Loucy (cell line): ENCODE data around the gene FAM240A.

ENCODE experiments used
- H2AFZ ChIP-seq: fragments of 200-600 bp; sonication (generic); 2 replicates; pipeline ENCODE4 v1.6.0; 2016; ENCODE audit warnings: antibody characterized with exemption, mild to moderate bottlenecking, low read length, moderate library complexity
- H3F3A ChIP-seq: fragments of 200-600 bp; 2 replicates; pipeline ENCODE4 v1.6.0; 2016; ENCODE audit warnings: antibody characterized with exemption, low read depth, mild to moderate bottlenecking
- H3K27me3 ChIP-seq: fragments of 200-600 bp; sonication (generic); 2 replicates; pipeline ENCODE4 v1.6.1; 2014; ENCODE audit warnings: low read length, mild to moderate bottlenecking; ENCODE audit not compliant: insufficient read depth, poor library complexity, severe bottlenecking
- H3K36me3 ChIP-seq: fragments of 200-600 bp; sonication (generic); 2 replicates; pipeline ENCODE4 v1.6.1; 2016; ENCODE audit warnings: low read length; ENCODE audit not compliant: insufficient read depth
- H3K4me1 ChIP-seq: fragments of 200-600 bp; sonication (generic); 2 replicates; pipeline ENCODE4 v1.5.1; 2014; ENCODE audit warnings: low read length, mild to moderate bottlenecking; ENCODE audit not compliant: insufficient read depth, poor library complexity, severe bottlenecking
- H3K4me2 ChIP-seq: fragments of 200-600 bp; sonication (generic); 2 replicates; pipeline ENCODE4 v1.6.0; 2014; ENCODE audit warnings: antibody characterized with exemption, low read length, low read depth, mild to moderate bottlenecking; ENCODE audit not compliant: poor library complexity, severe bottlenecking
- H3K4me3 ChIP-seq: fragments of 200-600 bp; sonication (generic); 2 replicates; pipeline ENCODE4 v1.5.1; 2014; ENCODE audit warnings: low read length, mild to moderate bottlenecking, mixed read lengths; ENCODE audit not compliant: poor library complexity, severe bottlenecking
- H3K79me2 ChIP-seq: fragments of 200-600 bp; sonication (generic); 2 replicates; pipeline ENCODE4 v1.6.1; 2014; ENCODE audit warnings: low read length; ENCODE audit not compliant: insufficient read depth
- H3K9ac ChIP-seq: fragments of 200-600 bp; sonication (generic); 2 replicates; pipeline ENCODE4 v1.6.0; 2014; ENCODE audit warnings: mild to moderate bottlenecking, low read depth, low read length, moderate library complexity; ENCODE audit not compliant: poor library complexity, severe bottlenecking
- H3K9me2 ChIP-seq: fragments of 200-600 bp; sonication (generic); replicated peaks from 2 replicates; pipeline ENCODE4 v1.6.1; 2016; ENCODE audit warnings: low read depth, low read length, mixed read lengths
- H3K9me3 ChIP-seq: fragments of 200-600 bp; sonication (generic); 2 replicates; pipeline ENCODE4 v1.6.1; 2014; ENCODE audit warnings: mild to moderate bottlenecking, antibody characterized with exemption, low read length, low read depth; ENCODE audit not compliant: insufficient read depth
- H4K20me1 ChIP-seq: fragments of 200-600 bp; sonication (generic); 2 replicates; pipeline ENCODE4 v1.6.0; 2014; ENCODE audit warnings: antibody characterized with exemption, low read length, mild to moderate bottlenecking; ENCODE audit not compliant: insufficient read depth, poor library complexity, severe bottlenecking
- EZH2phosphoT487 ChIP-seq: fragments of 200-600 bp; IDR thresholded peaks from 2 replicates; pipeline ENCODE4 v1.6.1; 2018; ENCODE audit warnings: antibody characterized with exemption, mild to moderate bottlenecking, moderate library complexity, borderline replicate concordance
- TF ChIP-seq, protein P1 (sequence below): fragments of 200-600 bp; sonication (generic); conservative IDR thresholded peaks from 2 replicates; pipeline ENCODE4 v1.5.1; 2014; ENCODE audit warnings: mild to moderate bottlenecking, antibody characterized with exemption, low read length

Gene FAM240A

DNA sequence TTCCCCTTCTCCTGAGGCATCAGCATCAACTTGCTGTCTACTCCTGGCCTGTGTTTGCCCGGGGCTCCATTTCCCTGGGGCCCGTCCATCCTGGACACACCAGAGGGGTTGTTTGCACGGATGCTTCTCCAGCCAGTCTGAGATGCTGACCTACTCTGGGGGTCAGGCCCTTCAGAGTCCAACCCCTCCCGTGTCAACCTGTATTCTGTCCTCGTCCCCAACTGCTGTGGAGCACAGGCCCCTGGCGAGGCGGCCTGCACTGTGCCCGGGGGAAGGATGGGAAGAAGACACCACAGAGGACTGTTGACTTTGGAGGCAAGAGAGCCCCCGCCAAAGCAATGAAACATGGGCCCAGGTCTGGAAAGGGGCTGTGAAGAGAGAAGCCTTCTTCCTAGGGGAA is 55.3 kb downstream of the FAM240A start:
- no peak overlapping the region for H3K4me3 ChIP-seq
- H3K36me3 ChIP-seq: no peaks in the 10 kb centered on the region
- TF ChIP-seq, protein P1, sequence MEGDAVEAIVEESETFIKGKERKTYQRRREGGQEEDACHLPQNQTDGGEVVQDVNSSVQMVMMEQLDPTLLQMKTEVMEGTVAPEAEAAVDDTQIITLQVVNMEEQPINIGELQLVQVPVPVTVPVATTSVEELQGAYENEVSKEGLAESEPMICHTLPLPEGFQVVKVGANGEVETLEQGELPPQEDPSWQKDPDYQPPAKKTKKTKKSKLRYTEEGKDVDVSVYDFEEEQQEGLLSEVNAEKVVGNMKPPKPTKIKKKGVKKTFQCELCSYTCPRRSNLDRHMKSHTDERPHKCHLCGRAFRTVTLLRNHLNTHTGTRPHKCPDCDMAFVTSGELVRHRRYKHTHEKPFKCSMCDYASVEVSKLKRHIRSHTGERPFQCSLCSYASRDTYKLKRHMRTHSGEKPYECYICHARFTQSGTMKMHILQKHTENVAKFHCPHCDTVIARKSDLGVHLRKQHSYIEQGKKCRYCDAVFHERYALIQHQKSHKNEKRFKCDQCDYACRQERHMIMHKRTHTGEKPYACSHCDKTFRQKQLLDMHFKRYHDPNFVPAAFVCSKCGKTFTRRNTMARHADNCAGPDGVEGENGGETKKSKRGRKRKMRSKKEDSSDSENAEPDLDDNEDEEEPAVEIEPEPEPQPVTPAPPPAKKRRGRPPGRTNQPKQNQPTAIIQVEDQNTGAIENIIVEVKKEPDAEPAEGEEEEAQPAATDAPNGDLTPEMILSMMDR: no peak
- no peak for TF ChIP-seq EZH2phosphoT487
- no peak overlapping the region for H3K4me2 ChIP-seq
- H3K9me3 ChIP-seq: no peaks in the 10 kb centered on the region
- no peaks in the 10 kb centered on the region for H3F3A ChIP-seq
- no peak overlapping the region for H2AFZ ChIP-seq
- no peaks in the 10 kb centered on the region for H3K79me2 ChIP-seq
- no peaks in the 10 kb centered on the region for H3K9me2 ChIP-seq
- no peaks in the 10 kb centered on the region for H4K20me1 ChIP-seq
- no peaks in the 10 kb centered on the region for H3K4me1 ChIP-seq
- H3K27me3 ChIP-seq: no peaks in the 10 kb centered on the region
- no peak overlapping the region for H3K9ac ChIP-seq

DNA sequence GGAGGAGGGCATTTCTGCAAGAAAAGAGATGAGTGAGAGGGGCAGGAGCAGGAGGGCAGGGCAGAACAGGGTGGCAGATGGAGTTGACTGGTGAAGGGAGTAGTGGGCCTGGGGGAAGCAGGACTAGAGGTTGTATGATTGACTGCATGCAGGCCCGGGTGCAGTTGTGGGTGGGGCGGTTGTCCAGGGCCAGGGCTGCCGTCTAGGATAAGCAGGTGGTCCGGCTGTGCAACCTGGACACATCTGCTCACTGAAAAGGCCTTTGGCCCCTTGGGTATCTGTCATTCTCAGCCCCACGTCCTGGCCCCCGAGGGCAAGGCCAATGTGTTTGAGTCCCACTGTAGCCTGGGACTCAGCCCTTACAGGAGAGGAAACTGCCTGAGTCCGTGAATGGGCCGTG is 55.8 kb downstream of the FAM240A start:
- Histone ChIP-seq H3K4me3 (no peak overlapping the region), H3K9ac (no peak overlapping the region), H3K27me3 (no peaks in the 10 kb centered on the region), H2AFZ (no peak overlapping the region), H3K36me3 (no peaks in the 10 kb centered on the region), H3K9me3 (no peaks in the 10 kb centered on the region), H3K4me1 (no peaks in the 10 kb centered on the region), H3K9me2 (no peaks in the 10 kb centered on the region), H3K4me2 (no peak overlapping the region), H4K20me1 (no peaks in the 10 kb centered on the region), H3F3A (no peaks in the 10 kb centered on the region), H3K79me2 (no peaks in the 10 kb centered on the region)
- TF ChIP-seq, protein P1: no peak
- no peak for TF ChIP-seq EZH2phosphoT487

DNA sequence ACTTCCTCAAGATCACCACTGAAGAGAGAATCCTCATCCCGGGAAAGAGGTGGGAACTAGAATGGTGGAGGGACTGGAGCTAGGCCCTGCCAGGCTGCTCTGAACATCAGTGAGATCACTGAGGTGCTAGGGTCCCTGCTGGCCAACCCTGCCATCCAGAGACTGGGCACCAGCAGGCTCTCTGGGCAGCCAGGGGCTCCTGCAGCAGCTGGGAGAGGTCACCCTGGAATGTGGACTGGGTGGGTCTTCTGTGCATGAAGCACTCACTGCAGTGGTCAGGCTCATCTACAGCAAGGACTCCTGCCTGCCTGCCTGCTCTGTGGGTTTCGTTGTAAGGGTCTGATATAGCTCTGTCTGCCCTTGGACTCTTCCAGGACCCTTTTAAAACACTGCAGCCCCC is 56.3 kb downstream of the FAM240A start:
- Histone ChIP-seq H3F3A (no peaks in the 10 kb centered on the region), H2AFZ (no peak overlapping the region), H4K20me1 (no peaks in the 10 kb centered on the region), H3K79me2 (no peaks in the 10 kb centered on the region), H3K9me3 (no peaks in the 10 kb centered on the region), H3K9ac (no peak overlapping the region), H3K9me2 (no peaks in the 10 kb centered on the region), H3K4me2 (no peak overlapping the region), H3K36me3 (no peaks in the 10 kb centered on the region), H3K27me3 (no peaks in the 10 kb centered on the region), H3K4me1 (no peaks in the 10 kb centered on the region), H3K4me3 (no peak overlapping the region)
- no peak for TF ChIP-seq EZH2phosphoT487
- TF ChIP-seq, protein P1: no peak
